B cell (primary cell): ENCODE data around the gene FOXN3. TPM values are rescaled to one million over a fixed set of nuclear protein-coding genes. Genes with fewer than 3 reads are reported as not detected.
A peak's percentile ranks its signal among the peaks of the same experiment; 100 is the strongest.

Source experiments
- ATAC-seq: fragments of 200-7000 bp; cut with Tn5 transposase; one replicate; pipeline ENCODE4 v1.10.0; 2021; ENCODE audit warnings: low read depth, mild to moderate bottlenecking, moderate number of reproducible peaks, moderate library complexity
- CTCF ChIA-PET: fragments of 350-600 bp; sonication (Branson Sonifier 250); formaldehyde crosslinking; loops from one replicate; lab custom pipeline; 2021; ENCODE audit warnings: antibody characterized with exemption, inconsistent platforms; lab: Charles Lee
- POLR2A ChIA-PET: fragments of 350-600 bp; sonication (Branson Sonifier 250); formaldehyde crosslinking; loops from one replicate; lab custom pipeline; 2021; ENCODE audit warnings: antibody characterized with exemption; lab: Charles Lee
- DNase-seq: peaks from one replicate; pipeline ENCODE4 v3.0.0; 2013
- H2AFZ ChIP-seq: 2 replicates; pipeline ENCODE4 v1.6.1; 2012; ENCODE audit warnings: mild to moderate bottlenecking, low read depth, low read length; ENCODE audit not compliant: insufficient read depth, poor library complexity, severe bottlenecking
- H3K27ac ChIP-seq, 2 donors: 1 replicate in 1 of 2; 2 replicates in 1 of 2; pipeline ENCODE4 v1.5.1; 2012 to 2013; ENCODE audit warnings: low read length in 2 of 2, mild to moderate bottlenecking in 2 of 2, moderate library complexity in 1 of 2
- H3K27me3 ChIP-seq, 4 experiments: fragments of 200-600 bp in 1 of 4; sonication (generic) in 1 of 4; replicated peaks in 1 of 4; 1 replicate in 2 of 4; 2 replicates in 2 of 4; pipeline versions ENCODE4 v1.6.1 to v1.7.0; 2013 to 2016; ENCODE audit warnings: low read length in 3 of 4, mild to moderate bottlenecking in 2 of 4, mixed read lengths in 1 of 4, moderate library complexity in 1 of 4; ENCODE audit not compliant: insufficient read depth in 4 of 4, control insufficient read depth in 3 of 4; ENCODE audit errors: control extremely low read depth in 1 of 4
- H3K36me3 ChIP-seq, 2 experiments: replicated peaks in 1 of 2; 1 replicate in 1 of 2; 2 replicates in 1 of 2; pipeline versions ENCODE4 v1.6.1 to v1.7.1; 2013; ENCODE audit warnings: low read length in 1 of 2; ENCODE audit not compliant: insufficient read depth in 2 of 2, control insufficient read depth in 1 of 2; ENCODE audit errors: control extremely low read depth in 1 of 2, extremely low read depth in 1 of 2
- H3K4me1 ChIP-seq, 2 donors: fragments of 200-600 bp in 1 of 2; sonication (generic) in 1 of 2; 1 replicate in 1 of 2; 2 replicates in 1 of 2; pipeline versions ENCODE4 v1.5.1 to v1.6.1; 2013 to 2017; ENCODE audit warnings: low read length in 2 of 2; ENCODE audit not compliant: control insufficient read depth in 2 of 2, insufficient read depth in 2 of 2
- H3K4me2 ChIP-seq: replicated peaks from 2 replicates; pipeline ENCODE3; 2012; ENCODE audit warnings: mild to moderate bottlenecking, low read depth, low read length; ENCODE audit not compliant: poor library complexity, severe bottlenecking
- H3K4me3 ChIP-seq, 5 experiments: fragments of 200-600 bp in 1 of 5; sonication (generic) in 1 of 5; 1 replicate in 3 of 5; 2 replicates in 2 of 5; pipeline versions ENCODE4 v1.5.1 to v1.7.0; 2011 to 2016; ENCODE audit warnings: low read length in 4 of 5, mild to moderate bottlenecking in 4 of 5, low read depth in 2 of 5, control low read depth in 1 of 5, moderate library complexity in 1 of 5; ENCODE audit not compliant: insufficient read depth in 1 of 5; ENCODE audit errors: control extremely low read depth in 1 of 5, extremely low read depth in 1 of 5
- H3K79me2 ChIP-seq: fragments of 200-600 bp; sonication (generic); one replicate; pipeline ENCODE4 v1.6.0; 2016; ENCODE audit warnings: low read length; ENCODE audit not compliant: control insufficient read depth, insufficient read depth
- H3K9ac ChIP-seq: fragments of 200-600 bp; sonication (generic); 2 replicates; pipeline ENCODE4 v1.6.1; 2017; ENCODE audit warnings: mild to moderate bottlenecking, low read length, moderate library complexity
- H3K9me3 ChIP-seq, 3 donors: one replicate each; pipeline versions ENCODE4 v1.6.1 to v1.7.1; 2013; ENCODE audit warnings: low read length in 2 of 3; ENCODE audit not compliant: control insufficient read depth in 2 of 3, insufficient read depth in 1 of 3; ENCODE audit errors: control extremely low read depth in 1 of 3
- H4K20me1 ChIP-seq: 2 replicates; pipeline ENCODE4 v1.6.0; 2012; ENCODE audit warnings: mild to moderate bottlenecking, low read length; ENCODE audit not compliant: insufficient read depth, control insufficient read depth, poor library complexity, severe bottlenecking
- H3K27ac Mint-ChIP-seq: one replicate; pipeline ENCODE4 v1.8.0; 2021; ENCODE audit warnings: mixed read lengths
- H3K27me3 Mint-ChIP-seq: one replicate; pipeline ENCODE4 v1.8.0; 2021; ENCODE audit warnings: mixed read lengths
- H3K4me1 Mint-ChIP-seq: one replicate; pipeline ENCODE4 v1.8.0; 2021; ENCODE audit warnings: mixed read lengths
- H3K4me3 Mint-ChIP-seq: one replicate; pipeline ENCODE4 v1.8.0; 2021; ENCODE audit warnings: mixed read lengths
- H3K9me3 Mint-ChIP-seq: one replicate; pipeline ENCODE4 v1.8.0; 2022; ENCODE audit warnings: mixed read lengths; ENCODE audit not compliant: insufficient read depth
- CTCF ChIP-seq: fragments of 200-600 bp; IDR thresholded peaks from one replicate; pipeline ENCODE4 v1.8.0; 2022; ENCODE audit warnings: antibody characterized with exemption, mild to moderate bottlenecking
- EZH2 ChIP-seq: IDR thresholded peaks from 2 replicates; pipeline ENCODE4 v1.6.1; 2012; ENCODE audit warnings: borderline replicate concordance, low read depth, mild to moderate bottlenecking, moderate library complexity, low read length; ENCODE audit not compliant: insufficient read depth, poor library complexity, severe bottlenecking
- WGBS: methylation state at CpG from one replicate; pipeline ENCODE4 v1.1.5; 2013; ENCODE audit warnings: missing lambda C conversion rate; ENCODE audit not compliant: insufficient coverage; 5-methylcytosine and 5-hydroxymethylcytosine counted together
- intact Hi-C: fragments of 100-400 bp; cut with micrococcal nuclease; formaldehyde crosslinking; loops from one replicate; pipeline ENCODE4 v1.10.0; 2022
- polyA plus RNA-seq: library from polyadenylated mRNA; depleted of rRNA; stranded (reverse); fragments of >200 nt; gene quantifications from 2 replicates; pipeline ENCODE4 v1.2.3, GENCODE V29; 2012
- total RNA-seq, 2 donors: library from RNA; stranded (reverse); fragments of 120-200 nt in 1 of 2; gene quantifications; 1 replicate in 1 of 2; 2 replicates in 1 of 2; pipeline versions ENCODE4 v1.2.3 to v1.2.4, GENCODE V29; 2013 to 2022

The FOXN3 gene
- total and polyA plus RNA-seq, 2 donors (not counting 1 experiment from before 2014, with no cell fraction given): 80.6 to 98.2 TPM

GRCh38 chr14:89188492-89188891 lies 228.5 kb downstream of the FOXN3 start:
- TF ChIP-seq CTCF (no peak), EZH2 (no peak)
- POLR2A ChIA-PET: interaction anchor here (0.6 kb wide), 1 partner anchor 588 kb away, joined by 3 read pairs; no protein-coding TSS in a partner anchor
- H4K20me1 ChIP-seq: no peaks in the 10 kb centered on the region
- WGBS: 97% methylated on average over 3 of the region's 3 CpGs
- H3K36me3 ChIP-seq: peaks cover 6 to 35% of the 10 kb centered on the region in 2 experiments
- H3K27me3 Mint-ChIP-seq: no peaks in the 10 kb centered on the region
- peak overlapping the region; percentile 26 for H3K27ac Mint-ChIP-seq
- H3K4me1 ChIP-seq: peaks cover 21 to 24% of the 10 kb centered on the region in 2 donors
- peak overlapping the region in 1 of 2 donors; percentile 64 for H3K27ac ChIP-seq
- intact Hi-C loops: no loop called here
- H3K9me3 Mint-ChIP-seq: no peaks in the 10 kb centered on the region
- H3K4me2 ChIP-seq: no peak overlapping the region
- no peaks in the 10 kb centered on the region for H3K27me3 ChIP-seq
- CTCF ChIA-PET: interaction anchor here (2.9 kb wide), 1 partner anchor 11 kb away, joined by 25 read pairs; no protein-coding TSS in a partner anchor
- no peak overlapping the region for H3K4me3 ChIP-seq
- no peak overlapping the region for H2AFZ ChIP-seq
- no peak for DNase-seq
- no peak overlapping the region for H3K9ac ChIP-seq
- H3K4me1 Mint-ChIP-seq: peaks cover 42% of the 10 kb centered on the region
- H3K79me2 ChIP-seq: peaks cover 28% of the 10 kb centered on the region
- no peak overlapping the region for H3K4me3 Mint-ChIP-seq
- no peak for ATAC-seq
- no peaks in the 10 kb centered on the region for H3K9me3 ChIP-seq

GRCh38 chr14:89187501-89187900 lies 229.5 kb downstream of the FOXN3 start:
- intact Hi-C loops: loop anchor here (2.0 kb wide), 2 partner anchors 115 to 533 kb away; no protein-coding TSS in a partner anchor
- peaks cover 21 to 24% of the 10 kb centered on the region in 2 donors for H3K4me1 ChIP-seq
- peaks cover 42% of the 10 kb centered on the region for H3K4me1 Mint-ChIP-seq
- ATAC-seq: no peak
- peaks cover 30% of the 10 kb centered on the region for H3K79me2 ChIP-seq
- TF ChIP-seq CTCF (no peak), EZH2 (no peak)
- H3K27ac Mint-ChIP-seq: peak overlapping the region; percentile 94
- H3K9ac ChIP-seq: peak overlapping the region; percentile 30
- H3K36me3 ChIP-seq: peaks cover 6 to 37% of the 10 kb centered on the region in 2 experiments
- H3K9me3 ChIP-seq: no peaks in the 10 kb centered on the region
- no peaks in the 10 kb centered on the region for H3K27me3 Mint-ChIP-seq
- H3K4me3 Mint-ChIP-seq: no peak overlapping the region
- H4K20me1 ChIP-seq: no peaks in the 10 kb centered on the region
- ChIA-PET CTCF (interaction anchor here (0.8 to 2.9 kb wide), 6 partner anchors 10 to 580 kb away, joined by 3 to 25 read pairs (median 4); no protein-coding TSS in a partner anchor), POLR2A (interaction anchor here (0.9 to 1.2 kb wide), 3 partner anchors 11 to 241 kb away, joined by 3 to 6 read pairs (median 3); no protein-coding TSS in a partner anchor)
- H3K27me3 ChIP-seq: no peaks in the 10 kb centered on the region
- peak overlapping the region; percentile 34 to 64 for H3K27ac ChIP-seq
- H3K9me3 Mint-ChIP-seq: no peaks in the 10 kb centered on the region
- H2AFZ ChIP-seq: no peak overlapping the region
- peak overlapping the region in 1 of 5 experiments; percentile 11 for H3K4me3 ChIP-seq
- DNase-seq: no peak
- peak overlapping the region; percentile 75 for H3K4me2 ChIP-seq
- 58% methylated on average over 4 of the region's 6 CpGs for whole genome bisulfite sequencing
